SK-N-SH (cell line): ENCODE data around the gene SORCS3. TPM values are rescaled to one million over a fixed set of nuclear protein-coding genes. Genes with fewer than 3 reads are reported as not detected.

Experiments used
- CTCF ChIA-PET: fragments of 300-600, 350-600 bp; formaldehyde crosslinking; extraction: SDS; loops from one replicate; lab custom pipeline; 2021; lab: Yijun Ruan, JAX
- POLR2A ChIA-PET: fragments of 350-600 bp; sonication (Branson Sonifier 250); formaldehyde crosslinking; extraction: SDS; loops from one replicate; lab custom pipeline; 2020; ENCODE audit warnings: antibody characterized with exemption, inconsistent platforms; lab: Yijun Ruan, JAX
- DNase-seq: peaks from one replicate; pipeline ENCODE4 v3.0.0; 2012
- H2AFZ ChIP-seq: fragments of 200-600 bp; sonication (generic); 2 replicates; pipeline ENCODE4 v1.8.1; 2016; ENCODE audit warnings: antibody characterized with exemption, mild to moderate bottlenecking, low read depth
- H3F3A ChIP-seq: fragments of 200-600 bp; sonication (generic); replicated peaks from 2 replicates; pipeline ENCODE3; 2016; ENCODE audit warnings: antibody characterized with exemption, mild to moderate bottlenecking; ENCODE audit not compliant: insufficient read depth
- H3K27ac ChIP-seq, 2 experiments: fragments of 200-500 bp in 1 of 2; fragments of 200-600 bp in 1 of 2; sonication (Bioruptor generic) in 1 of 2; sonication (generic), shearing (Covaris generic) in 1 of 2; 2 replicates each; pipeline versions ENCODE4 v1.5.1 to v1.6.1; 2014 to 2016; ENCODE audit warnings: low read depth in 2 of 2, inconsistent platforms in 1 of 2, low read length in 1 of 2, mild to moderate bottlenecking in 1 of 2, mixed read lengths in 1 of 2
- H3K27me3 ChIP-seq: fragments of 200-600 bp; sonication (generic), shearing (Covaris generic); 2 replicates; pipeline ENCODE4 v1.6.1; 2016; ENCODE audit warnings: mixed run types; ENCODE audit not compliant: insufficient read depth
- H3K36me3 ChIP-seq, 2 experiments: fragments of 200-500 bp in 1 of 2; fragments of 200-600 bp in 1 of 2; sonication (Bioruptor generic) in 1 of 2; sonication (generic) in 1 of 2; replicated peaks in 1 of 2; 2 replicates each; pipeline versions ENCODE3 to v1.5.1; 2014 to 2016; ENCODE audit warnings: low read length in 1 of 2, mild to moderate bottlenecking in 1 of 2; ENCODE audit not compliant: insufficient read depth in 2 of 2, control insufficient read depth in 1 of 2
- H3K4me1 ChIP-seq, 2 experiments: fragments of 200-500 bp in 1 of 2; fragments of 200-600 bp in 1 of 2; sonication (Bioruptor generic) in 1 of 2; sonication (generic), shearing (Covaris generic) in 1 of 2; 2 replicates each; pipeline versions ENCODE4 v1.5.1 to v1.6.1; 2014 to 2016; ENCODE audit warnings: low read depth in 1 of 2, low read length in 1 of 2, mixed run types in 1 of 2; ENCODE audit not compliant: insufficient read depth in 2 of 2, control insufficient read depth in 1 of 2
- H3K4me2 ChIP-seq: fragments of 200-600 bp; sonication (generic), shearing (Covaris generic); 2 replicates; pipeline ENCODE4 v1.6.1; 2017; ENCODE audit warnings: mixed run types
- H3K4me3 ChIP-seq, 2 experiments: fragments of 200-500 bp in 1 of 2; fragments of 200-600 bp in 1 of 2; sonication (Bioruptor generic) in 1 of 2; sonication (generic), shearing (Covaris generic) in 1 of 2; 2 replicates each; pipeline versions ENCODE4 v1.5.1 to v1.8.1; 2014 to 2016; ENCODE audit warnings: low read depth in 2 of 2, inconsistent platforms in 1 of 2, low read length in 1 of 2, mild to moderate bottlenecking in 1 of 2, mixed read lengths in 1 of 2, moderate library complexity in 1 of 2
- H3K79me2 ChIP-seq: fragments of 200-600 bp; sonication (generic); 2 replicates; pipeline ENCODE4 v1.8.1; 2017; ENCODE audit warnings: mild to moderate bottlenecking; ENCODE audit not compliant: insufficient read depth
- H3K9ac ChIP-seq: fragments of 200-600 bp; sonication (generic); 2 replicates; pipeline ENCODE4 v1.6.1; 2017; ENCODE audit warnings: mixed run types
- H3K9me2 ChIP-seq: fragments of 200-600 bp; sonication (generic); 2 replicates; pipeline ENCODE4 v1.6.1; 2017; ENCODE audit warnings: mixed run types
- H3K9me3 ChIP-seq: fragments of 200-600 bp; sonication (generic); 2 replicates; pipeline ENCODE4 v1.6.1; 2017; ENCODE audit warnings: mixed run types, mild to moderate bottlenecking, moderate library complexity
- H4K20me1 ChIP-seq: fragments of 200-600 bp; sonication (generic); 2 replicates; pipeline ENCODE4 v1.6.1; 2017; ENCODE audit warnings: mild to moderate bottlenecking, mixed run types; ENCODE audit not compliant: insufficient read depth
- FOSL2 ChIP-seq: IDR thresholded peaks from 2 replicates; pipeline ENCODE4 v1.4.0; 2012; ENCODE audit warnings: low read depth, mild to moderate bottlenecking, moderate library complexity, borderline replicate concordance
- FOXJ3 ChIP-seq: sonication (generic); formaldehyde crosslinking; IDR thresholded peaks from 2 replicates; pipeline ENCODE4 v1.5.1; 2020; ENCODE audit warnings: mild to moderate bottlenecking, missing genetic modification reagents
- GABPA ChIP-seq: IDR thresholded peaks from 2 replicates; pipeline ENCODE4 v1.4.0; 2012; ENCODE audit warnings: low read depth, mild to moderate bottlenecking
- GATA2 ChIP-seq: sonication (generic); formaldehyde crosslinking; IDR thresholded peaks from 2 replicates; pipeline ENCODE4 v1.5.0; 2020; ENCODE audit warnings: mild to moderate bottlenecking, missing genetic modification reagents
- JUND ChIP-seq: IDR thresholded peaks from 2 replicates; pipeline ENCODE4 v1.4.0; 2012
- MAX ChIP-seq: IDR thresholded peaks from 2 replicates; pipeline ENCODE4 v1.4.0; 2012; ENCODE audit warnings: low read depth
- MXI1 ChIP-seq: IDR thresholded peaks from 2 replicates; pipeline ENCODE4 v1.6.1; 2012; ENCODE audit warnings: mild to moderate bottlenecking, low read depth, low read length, improper control_type of control experiment
- NFIC ChIP-seq: IDR thresholded peaks from 2 replicates; pipeline ENCODE4 v1.4.0; 2012; ENCODE audit warnings: borderline replicate concordance
- NRF1 ChIP-seq: IDR thresholded peaks from 2 replicates; pipeline ENCODE4 v1.6.1; 2012; ENCODE audit warnings: low read depth, mild to moderate bottlenecking, low read length
- RCOR1 ChIP-seq: fragments of 150-350 bp; IDR thresholded peaks from 2 replicates; pipeline ENCODE4 v1.6.1; 2017; ENCODE audit warnings: antibody characterized with exemption, low read length
- REST ChIP-seq: IDR thresholded peaks from 2 replicates; pipeline ENCODE4 v1.6.1; 2012; ENCODE audit warnings: mild to moderate bottlenecking, low read depth, low read length, moderate library complexity
- SMC3 ChIP-seq: IDR thresholded peaks from 2 replicates; pipeline ENCODE4 v1.6.1; 2012; ENCODE audit warnings: low read depth, low read length, improper control_type of control experiment
- TCF12 ChIP-seq: IDR thresholded peaks from 2 replicates; pipeline ENCODE4 v1.4.0; 2012
- USF1 ChIP-seq: IDR thresholded peaks from 2 replicates; pipeline ENCODE4 v1.4.0; 2012; ENCODE audit warnings: low read depth, borderline replicate concordance
- USF2 ChIP-seq: fragments of 150-350 bp; IDR thresholded peaks from 2 replicates; pipeline ENCODE4 v1.6.1; 2017; ENCODE audit warnings: antibody characterized with exemption, low read length, low read depth, borderline replicate concordance
- WGBS: methylation state at CpG from one replicate; pipeline ENCODE4 v1.1.6; 2017; ENCODE audit warnings: low lambda C conversion rate; 5-methylcytosine and 5-hydroxymethylcytosine counted together
- polyA plus RNA-seq, 3 experiments: library from polyadenylated mRNA; depleted of rRNA; stranded (reverse); fragments of >200 nt; gene quantifications; 2 replicates each; pipeline ENCODE4 v1.2.3, GENCODE V29; 2012
- TF ChIP-seq, protein P1 (sequence below): IDR thresholded peaks from 2 replicates; pipeline ENCODE4; 2012
- TF ChIP-seq, protein P2 (sequence below): fragments of 150-350 bp; IDR thresholded peaks from 2 replicates; pipeline ENCODE4 v1.6.1; 2016; ENCODE audit warnings: mild to moderate bottlenecking, low read depth, low read length
- TF ChIP-seq, protein P3 (sequence below): fragments of 200-600 bp; sonication (generic); IDR thresholded peaks from 2 replicates; pipeline ENCODE4 v1.6.1; 2017; ENCODE audit warnings: antibody characterized with exemption, mild to moderate bottlenecking, moderate library complexity

SORCS3 gene
- polyA plus RNA-seq, 1 of the 3 experiments (the other 2 are of a cell fraction): not detected

- no peak for TF ChIP-seq TCF12
- no peak for TF ChIP-seq MAX
- no peak for TF ChIP-seq GATA2 (CRISPR knock-in tag)
- no peak for TF ChIP-seq JUND
- no peak for TF ChIP-seq SMC3
- TF ChIP-seq, protein P1, sequence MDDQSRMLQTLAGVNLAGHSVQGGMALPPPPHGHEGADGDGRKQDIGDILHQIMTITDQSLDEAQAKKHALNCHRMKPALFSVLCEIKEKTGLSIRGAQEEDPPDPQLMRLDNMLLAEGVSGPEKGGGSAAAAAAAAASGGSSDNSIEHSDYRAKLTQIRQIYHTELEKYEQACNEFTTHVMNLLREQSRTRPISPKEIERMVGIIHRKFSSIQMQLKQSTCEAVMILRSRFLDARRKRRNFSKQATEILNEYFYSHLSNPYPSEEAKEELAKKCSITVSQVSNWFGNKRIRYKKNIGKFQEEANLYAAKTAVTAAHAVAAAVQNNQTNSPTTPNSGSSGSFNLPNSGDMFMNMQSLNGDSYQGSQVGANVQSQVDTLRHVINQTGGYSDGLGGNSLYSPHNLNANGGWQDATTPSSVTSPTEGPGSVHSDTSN: no peak
- TF ChIP-seq USF2: no peak
- TF ChIP-seq, protein P2, sequence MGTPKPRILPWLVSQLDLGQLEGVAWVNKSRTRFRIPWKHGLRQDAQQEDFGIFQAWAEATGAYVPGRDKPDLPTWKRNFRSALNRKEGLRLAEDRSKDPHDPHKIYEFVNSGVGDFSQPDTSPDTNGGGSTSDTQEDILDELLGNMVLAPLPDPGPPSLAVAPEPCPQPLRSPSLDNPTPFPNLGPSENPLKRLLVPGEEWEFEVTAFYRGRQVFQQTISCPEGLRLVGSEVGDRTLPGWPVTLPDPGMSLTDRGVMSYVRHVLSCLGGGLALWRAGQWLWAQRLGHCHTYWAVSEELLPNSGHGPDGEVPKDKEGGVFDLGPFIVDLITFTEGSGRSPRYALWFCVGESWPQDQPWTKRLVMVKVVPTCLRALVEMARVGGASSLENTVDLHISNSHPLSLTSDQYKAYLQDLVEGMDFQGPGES: no peak
- no peak for TF ChIP-seq RCOR1
- no peak for TF ChIP-seq MXI1
- no peak for TF ChIP-seq USF1
- TF ChIP-seq FOXJ3 (CRISPR knock-in tag): no peak
- TF ChIP-seq, protein P3, sequence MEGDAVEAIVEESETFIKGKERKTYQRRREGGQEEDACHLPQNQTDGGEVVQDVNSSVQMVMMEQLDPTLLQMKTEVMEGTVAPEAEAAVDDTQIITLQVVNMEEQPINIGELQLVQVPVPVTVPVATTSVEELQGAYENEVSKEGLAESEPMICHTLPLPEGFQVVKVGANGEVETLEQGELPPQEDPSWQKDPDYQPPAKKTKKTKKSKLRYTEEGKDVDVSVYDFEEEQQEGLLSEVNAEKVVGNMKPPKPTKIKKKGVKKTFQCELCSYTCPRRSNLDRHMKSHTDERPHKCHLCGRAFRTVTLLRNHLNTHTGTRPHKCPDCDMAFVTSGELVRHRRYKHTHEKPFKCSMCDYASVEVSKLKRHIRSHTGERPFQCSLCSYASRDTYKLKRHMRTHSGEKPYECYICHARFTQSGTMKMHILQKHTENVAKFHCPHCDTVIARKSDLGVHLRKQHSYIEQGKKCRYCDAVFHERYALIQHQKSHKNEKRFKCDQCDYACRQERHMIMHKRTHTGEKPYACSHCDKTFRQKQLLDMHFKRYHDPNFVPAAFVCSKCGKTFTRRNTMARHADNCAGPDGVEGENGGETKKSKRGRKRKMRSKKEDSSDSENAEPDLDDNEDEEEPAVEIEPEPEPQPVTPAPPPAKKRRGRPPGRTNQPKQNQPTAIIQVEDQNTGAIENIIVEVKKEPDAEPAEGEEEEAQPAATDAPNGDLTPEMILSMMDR: no peak
- no peak for TF ChIP-seq REST
- no peak for TF ChIP-seq NRF1
- no peak for TF ChIP-seq NFIC
- no peak for TF ChIP-seq GABPA
- TF ChIP-seq FOSL2: no peak
- 22% methylated on average over 4 of the region's 4 CpGs for WGBS
- no peak overlapping the region for H3K4me2 ChIP-seq
These were observed 296.9 kb downstream of the SORCS3 start for GRCh38 chr10:104938031-104938430.

More at GRCh38 chr10:104938031-104938430, 296.9 kb downstream of the SORCS3 start:
- no peaks in the 10 kb centered on the region for H3K36me3 ChIP-seq
- H3F3A ChIP-seq: no peaks in the 10 kb centered on the region
- no peaks in the 10 kb centered on the region for H4K20me1 ChIP-seq
- H3K27me3 ChIP-seq: no peaks in the 10 kb centered on the region
- H3K27ac ChIP-seq: no peak overlapping the region
- ChIA-PET CTCF (interaction anchor here (2.4 kb wide), 1 partner anchor 13 kb away, joined by 11 read pairs; no protein-coding TSS in a partner anchor), POLR2A (no interaction called here)
- no peaks in the 10 kb centered on the region for H3K9me2 ChIP-seq
- no peaks in the 10 kb centered on the region for H3K4me1 ChIP-seq
- no peaks in the 10 kb centered on the region for H3K9me3 ChIP-seq
- no peak overlapping the region for H3K4me3 ChIP-seq
- no peak for DNase-seq
- H2AFZ ChIP-seq: no peak overlapping the region
- no peak overlapping the region for H3K9ac ChIP-seq
- no peaks in the 10 kb centered on the region for H3K79me2 ChIP-seq
